GM19193 (cell line): ENCODE results near the gene ZNF236.

Experiments used
- POLR2A ChIP-seq: IDR thresholded peaks from 4 replicates; pipeline ENCODE4 v1.6.1; 2011; ENCODE audit not compliant: insufficient read depth, insufficient read length; ENCODE audit errors: extremely low read depth

Gene ZNF236

GRCh38 chr18:77006305-77007175 lies 184.2 kb downstream of the ZNF236 start:
- TF ChIP-seq POLR2A, result no peak

DNA sequence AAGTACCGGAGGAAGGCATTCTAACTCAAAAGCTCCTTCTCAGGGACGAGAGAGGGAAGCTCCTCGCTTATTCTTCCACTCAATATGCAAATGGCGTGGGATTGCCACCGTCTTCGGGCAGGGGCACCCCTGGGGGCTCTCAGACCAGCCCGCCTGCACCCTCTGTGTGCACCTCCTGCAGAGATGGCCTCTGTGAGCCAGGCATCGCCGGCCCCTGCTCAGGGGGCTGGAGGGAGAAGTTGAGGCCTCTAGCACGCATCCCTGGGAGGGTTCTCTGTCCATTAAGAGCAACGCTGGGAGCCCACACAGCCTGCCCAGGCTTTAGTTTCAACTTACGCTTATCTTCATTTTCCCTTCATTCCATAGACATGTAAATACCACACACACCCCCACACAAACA lies 184.9 kb downstream of the ZNF236 start:
- no peak for TF ChIP-seq POLR2A

DNA sequence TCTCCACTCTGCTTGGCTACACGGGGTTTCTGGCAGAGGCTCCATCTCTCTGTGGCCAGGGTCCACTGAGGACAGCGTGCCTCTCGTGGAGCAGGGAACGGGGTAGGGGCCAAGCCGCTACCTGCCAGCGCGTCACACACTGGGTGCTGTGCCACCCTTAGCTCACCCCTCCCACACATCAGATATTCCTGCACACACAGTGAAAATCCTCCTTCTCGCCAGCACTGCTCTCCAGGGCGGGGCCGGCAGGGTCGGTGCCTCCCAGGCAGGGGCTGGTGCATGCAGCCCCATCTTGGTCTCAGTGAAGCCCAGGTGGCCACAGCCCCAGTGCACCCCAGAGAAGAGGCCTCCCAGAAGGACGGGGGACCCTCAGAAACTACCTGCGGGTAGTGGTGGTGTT lies 185.6 kb downstream of the ZNF236 start:
- no peak for TF ChIP-seq POLR2A

- TF ChIP-seq POLR2A, result no peak
These were observed 186.4 kb downstream of the ZNF236 start for GRCh38 chr18:77008576-77009315.

DNA sequence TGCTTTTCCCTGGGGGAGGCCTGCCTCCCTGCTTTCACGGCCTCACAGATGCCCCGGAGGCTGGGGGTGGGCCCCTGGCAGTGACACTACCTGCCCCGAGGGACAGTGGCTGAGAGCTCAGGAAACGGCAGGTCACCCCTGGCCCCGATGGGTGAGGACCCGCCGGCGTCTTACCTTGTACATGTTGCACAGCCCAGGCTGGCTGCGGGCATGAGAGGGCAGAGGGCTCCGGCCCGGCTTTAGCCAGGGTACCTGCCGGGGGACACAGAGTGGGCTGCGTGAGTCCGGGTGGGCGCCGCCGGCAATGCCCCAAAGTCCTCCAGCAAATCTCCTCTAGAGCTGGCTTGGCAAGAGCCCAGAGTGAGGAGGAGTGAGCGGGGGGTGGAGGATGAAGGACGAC lies 187.3 kb downstream of the ZNF236 start:
- TF ChIP-seq POLR2A, result no peak

GRCh38 chr18:77012120-77012519 lies 189.8 kb downstream of the ZNF236 start:
- no peak for TF ChIP-seq POLR2A

DNA sequence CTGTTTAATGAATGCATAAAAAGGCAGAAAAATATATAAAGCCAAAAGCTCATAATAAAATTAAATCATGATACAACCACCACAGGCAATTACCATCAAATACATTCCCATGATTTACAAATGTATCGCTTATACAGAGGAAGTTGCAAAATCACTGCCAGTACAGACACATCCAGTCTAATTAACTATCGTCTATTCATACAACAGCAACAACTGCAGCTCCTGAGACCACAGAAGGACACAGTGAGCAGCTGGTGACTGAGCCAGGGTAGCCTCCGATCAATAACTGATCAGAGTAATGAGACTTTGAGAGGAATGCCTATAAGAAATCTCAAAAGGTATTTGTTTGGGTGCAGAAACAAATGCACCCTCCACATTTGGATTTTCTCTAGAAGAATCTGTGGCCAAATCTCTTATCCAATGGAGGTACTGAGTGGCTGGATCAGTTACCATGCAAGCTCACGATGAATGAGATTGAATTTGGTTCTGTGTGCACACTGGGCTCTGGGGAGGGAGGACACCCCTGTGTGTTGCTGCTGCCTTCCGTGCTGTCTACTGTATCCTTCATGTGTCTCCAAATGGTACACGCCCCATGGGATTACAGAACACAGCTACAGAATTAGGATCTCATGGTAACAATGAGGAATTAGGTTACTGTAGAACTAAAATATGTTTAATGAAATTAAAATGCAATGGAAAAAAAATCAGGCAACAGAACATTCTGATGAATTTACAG lies 190.6 kb downstream of the ZNF236 start:
- no peak for TF ChIP-seq POLR2A

- TF ChIP-seq POLR2A, result no peak
These were observed 191.6 kb downstream of the ZNF236 start for GRCh38 chr18:77013811-77014521.

DNA sequence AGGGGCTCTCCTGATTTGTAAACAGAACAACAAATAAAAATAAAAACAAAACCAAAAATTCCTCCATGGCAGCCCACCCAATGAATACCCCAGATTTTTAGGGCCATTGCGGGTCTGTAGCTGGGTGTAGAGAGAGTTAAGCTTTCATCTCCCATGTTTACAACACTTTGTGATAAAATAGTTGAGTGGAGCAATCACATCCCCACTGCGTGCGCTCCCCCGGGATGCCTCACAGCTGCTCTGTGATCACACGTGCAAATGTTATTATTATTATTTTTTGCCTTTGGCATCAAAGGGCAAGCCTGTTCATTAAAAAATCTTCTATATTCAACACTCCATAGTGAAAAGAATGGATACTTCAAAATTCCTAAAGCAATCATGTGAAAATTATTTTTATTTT lies 192.2 kb downstream of the ZNF236 start:
- TF ChIP-seq POLR2A, result no peak

DNA sequence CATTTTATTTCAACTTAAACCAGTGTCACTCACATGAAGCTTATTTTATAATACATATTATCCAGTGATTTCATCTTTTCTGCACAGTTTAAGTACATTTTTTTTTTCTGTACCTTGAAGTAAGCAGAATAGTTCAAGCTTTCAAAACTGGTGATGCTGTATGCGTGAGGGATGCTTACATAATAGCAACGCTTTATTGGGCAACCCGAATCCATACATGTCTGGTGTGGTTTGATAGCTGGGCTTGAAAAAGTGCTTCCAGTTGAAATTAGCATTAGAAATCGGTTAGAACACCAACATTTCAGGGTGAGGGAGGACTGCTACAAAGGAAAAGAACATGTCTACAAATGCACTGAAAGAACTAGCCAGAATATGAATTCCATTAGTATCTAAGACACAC lies 192.8 kb downstream of the ZNF236 start:
- no peak for TF ChIP-seq POLR2A

DNA sequence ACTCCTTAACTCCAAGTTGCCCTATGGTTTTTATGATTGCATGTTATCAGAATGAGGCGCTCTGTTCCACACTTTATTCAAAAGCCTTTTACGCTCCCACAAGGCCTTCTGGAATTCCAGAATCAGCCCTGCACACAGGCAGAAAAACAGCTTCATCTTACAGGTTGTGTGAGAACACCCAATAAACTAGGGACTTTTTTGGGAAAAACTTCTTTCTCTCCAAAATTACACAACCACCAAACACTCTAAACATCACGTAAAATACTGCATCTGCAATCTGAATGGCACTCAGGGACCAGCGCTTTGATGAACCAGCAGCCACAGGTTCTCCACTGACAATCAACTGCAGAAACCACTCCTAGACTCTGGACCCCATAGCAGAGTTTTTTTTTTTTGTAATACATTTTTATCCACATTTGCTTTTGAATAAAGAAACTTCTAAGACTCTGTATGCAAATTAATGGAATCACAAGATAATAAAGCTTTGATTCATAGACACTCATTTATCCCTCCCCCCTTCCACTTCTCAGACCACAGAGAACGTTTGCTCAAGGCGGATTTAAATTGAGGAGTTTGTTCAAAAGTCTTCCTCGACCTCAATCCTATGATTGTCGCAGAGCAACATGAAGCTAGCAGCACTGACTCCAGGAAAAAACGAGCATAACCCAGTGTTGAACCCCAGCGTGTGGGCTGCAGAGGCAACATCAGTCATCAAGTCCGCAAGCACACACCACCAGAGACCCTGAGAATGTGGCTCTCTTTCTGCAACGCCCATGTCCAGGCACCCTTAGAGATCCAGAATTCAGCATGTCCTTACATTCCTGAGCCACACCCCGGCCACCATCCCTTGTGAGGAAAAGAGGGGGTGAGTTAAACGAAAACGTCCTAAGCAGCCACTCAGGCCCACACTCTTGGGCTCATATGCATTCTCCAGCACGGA lies 193.7 kb downstream of the ZNF236 start:
- no peak for TF ChIP-seq POLR2A

GRCh38 chr18:77016936-77017335 lies 194.6 kb downstream of the ZNF236 start:
- no peak for TF ChIP-seq POLR2A

GRCh38 chr18:77017355-77017754 lies 195.0 kb downstream of the ZNF236 start:
- no peak for TF ChIP-seq POLR2A

GRCh38 chr18:77019641-77020040 lies 197.3 kb downstream of the ZNF236 start:
- TF ChIP-seq POLR2A, result no peak
